Liver (tissue), 9 donors: Measurements from ENCODE around the gene ZNF326. TPM values are rescaled to one million over a fixed set of nuclear protein-coding genes. Genes with fewer than 3 reads are reported as not detected.

Experiments
- DNase-seq: peaks from one replicate; pipeline ENCODE4 v3.0.0-alpha.2; 2017; ENCODE audit warnings: low spot score
- H3K27ac ChIP-seq, 2 donors: one replicate each; pipeline ENCODE4 v1.7.0; 2013; ENCODE audit warnings: inconsistent platforms in 2 of 2, low read length in 2 of 2, control low read depth in 1 of 2, low read depth in 1 of 2, mild to moderate bottlenecking in 1 of 2
- H3K27me3 ChIP-seq, 4 donors: one replicate each; pipeline versions ENCODE4 v1.6.1 to v1.7.0; 2013; ENCODE audit warnings: low read length in 3 of 4, inconsistent platforms in 1 of 4, mild to moderate bottlenecking in 1 of 4, moderate library complexity in 1 of 4; ENCODE audit not compliant: control insufficient read depth in 4 of 4, insufficient read depth in 4 of 4
- H3K36me3 ChIP-seq, 4 donors: one replicate each; pipeline versions ENCODE4 v1.6.1 to v1.7.0; 2013; ENCODE audit warnings: low read length in 3 of 4, mild to moderate bottlenecking in 3 of 4, low read depth in 1 of 4, moderate library complexity in 1 of 4; ENCODE audit not compliant: control insufficient read depth in 4 of 4, insufficient read depth in 3 of 4
- H3K4me1 ChIP-seq, 4 donors: one replicate each; pipeline versions ENCODE4 v1.6.1 to v1.7.0; 2013; ENCODE audit warnings: low read length in 3 of 4, mild to moderate bottlenecking in 3 of 4, moderate library complexity in 1 of 4; ENCODE audit not compliant: control insufficient read depth in 4 of 4, insufficient read depth in 4 of 4
- H3K4me3 ChIP-seq, 3 donors: one replicate each; pipeline versions ENCODE4 v1.6.1 to v1.7.0; 2013; ENCODE audit warnings: low read length in 3 of 3, control low read depth in 1 of 3, low read depth in 1 of 3, mild to moderate bottlenecking in 1 of 3
- H3K9ac ChIP-seq, 2 donors: one replicate each; pipeline ENCODE4 v1.7.0; 2013; ENCODE audit warnings: low read length in 2 of 2, mild to moderate bottlenecking in 2 of 2, moderate library complexity in 2 of 2, control low read depth in 1 of 2, low read depth in 1 of 2
- H3K9me3 ChIP-seq, 4 donors: one replicate each; pipeline versions ENCODE4 v1.6.1 to v1.7.0; 2013; ENCODE audit warnings: low read length in 3 of 4; ENCODE audit not compliant: control insufficient read depth in 4 of 4
- EGR1 ChIP-seq, 2 donors: IDR thresholded peaks; 2 replicates each; pipeline ENCODE4 v1.6.1; 2016 to 2018; ENCODE audit warnings: antibody characterized with exemption in 2 of 2, low read depth in 2 of 2
- FOXA1 ChIP-seq: IDR thresholded peaks from 2 replicates; pipeline ENCODE4 v1.6.1; 2016; ENCODE audit warnings: antibody characterized with exemption
- FOXA2 ChIP-seq: IDR thresholded peaks from 2 replicates; pipeline ENCODE4 v1.6.1; 2016; ENCODE audit warnings: antibody characterized with exemption
- GABPA ChIP-seq, 2 donors: IDR thresholded peaks in 1 of 2; conservative IDR thresholded peaks in 1 of 2; 2 replicates each; pipeline ENCODE4 v1.6.1; 2016; ENCODE audit warnings: antibody characterized with exemption in 2 of 2, mild to moderate bottlenecking in 1 of 2, moderate library complexity in 1 of 2
- HNF4A ChIP-seq, 2 donors: conservative IDR thresholded peaks; 2 replicates each; pipeline ENCODE4 v1.6.1; 2016; ENCODE audit warnings: antibody characterized with exemption in 2 of 2, mild to moderate bottlenecking in 2 of 2
- HNF4G ChIP-seq: IDR thresholded peaks from 2 replicates; pipeline ENCODE4 v1.6.1; 2016; ENCODE audit warnings: antibody characterized with exemption
- NR2F2 ChIP-seq: IDR thresholded peaks from 2 replicates; pipeline ENCODE4 v1.6.1; 2016; ENCODE audit warnings: antibody characterized with exemption
- RAD21 ChIP-seq, 2 donors: IDR thresholded peaks; 2 replicates each; pipeline ENCODE4 v1.6.1; 2016; ENCODE audit warnings: antibody characterized with exemption in 2 of 2, mild to moderate bottlenecking in 2 of 2
- RXRA ChIP-seq, 2 donors: IDR thresholded peaks; 2 replicates each; pipeline ENCODE4 v1.6.1; 2017 to 2018; ENCODE audit warnings: antibody characterized with exemption in 2 of 2, mild to moderate bottlenecking in 1 of 2
- TAF1 ChIP-seq: conservative IDR thresholded peaks from 2 replicates; pipeline ENCODE4 v1.6.1; 2016; ENCODE audit warnings: antibody characterized with exemption, mild to moderate bottlenecking
- YY1 ChIP-seq: IDR thresholded peaks from 2 replicates; pipeline ENCODE4 v1.6.1; 2016; ENCODE audit warnings: antibody characterized with exemption, mild to moderate bottlenecking
- WGBS: extraction: QIAGEN DNeasy Blood & Tissue Kit; methylation state at CpG from one replicate; pipeline ENCODE4 v1.1.7; 2013; 5-methylcytosine and 5-hydroxymethylcytosine counted together
- polyA plus RNA-seq, 2 donors: library from polyadenylated mRNA; stranded (reverse) in 1 of 2; unstranded in 1 of 2; fragments of 200-250 nt in 1 of 2; fragments of >200 nt in 1 of 2; fragmentation: Nextera tagmentation in 1 of 2; extraction: Ambion mirVana in 1 of 2; gene quantifications; one replicate each; pipeline versions ENCODE4 v1.2.1 to v1.2.3, GENCODE V29; 2013 to 2015
- total RNA-seq, 2 donors: library from RNA; depleted of rRNA; stranded (reverse); fragments of >200 nt; gene quantifications; one replicate each; pipeline ENCODE4 v1.2.3, GENCODE V29; 2014
- TF ChIP-seq, protein P1 (sequence below): IDR thresholded peaks from 2 replicates; pipeline ENCODE4 v1.6.1; 2016; ENCODE audit warnings: antibody characterized with exemption
- TF ChIP-seq, protein P2 (sequence below): IDR thresholded peaks from 2 replicates; pipeline ENCODE4 v1.6.1; 2016; ENCODE audit warnings: antibody characterized with exemption, mild to moderate bottlenecking
- TF ChIP-seq, protein P3 (sequence below): IDR thresholded peaks from 2 replicates; pipeline ENCODE4 v1.6.1; 2016; ENCODE audit warnings: antibody characterized with exemption
- donor health status: healthy.
- donor health status: healthy.
- donor health status: healthy.
- donor health status: healthy.
- donor health status: healthy.

Gene ZNF326
- total and polyA plus RNA-seq, 4 donors = 6.5 to 14.6 (median 10.9) TPM

DNA sequence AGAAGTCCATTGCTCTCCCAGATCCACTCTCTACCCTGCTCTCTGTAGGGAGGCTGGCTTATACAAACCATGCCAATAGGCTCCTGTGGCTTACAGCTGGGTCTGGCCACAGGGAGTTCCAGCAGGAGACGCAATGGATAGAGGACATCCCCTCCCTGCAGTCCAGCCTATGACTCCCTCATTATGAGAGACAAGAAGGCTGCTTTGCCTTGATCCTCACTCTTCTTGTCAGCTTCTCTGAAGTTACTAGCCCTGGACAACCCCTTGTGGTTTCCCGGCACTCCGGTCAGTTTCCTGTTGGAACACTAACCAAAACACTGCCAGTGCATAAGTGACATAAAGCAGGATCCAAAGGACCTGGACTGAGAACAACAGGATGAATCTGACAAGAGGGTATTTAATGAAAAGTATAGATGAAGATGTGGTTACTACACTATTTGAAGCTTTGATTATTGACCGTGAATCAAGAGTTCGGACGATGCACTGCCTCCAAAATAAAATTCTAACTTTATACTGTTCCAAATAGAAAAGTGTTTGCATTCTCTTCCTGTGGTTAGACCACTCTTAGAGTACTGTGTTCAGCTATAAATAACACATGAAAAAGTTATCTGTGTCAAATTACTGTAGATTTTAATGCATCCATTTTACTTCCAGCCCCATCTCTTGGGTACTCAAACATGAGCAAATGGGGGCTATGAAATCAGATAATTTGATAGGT, 32.7 kb upstream of the ZNF326 start:
- Histone ChIP-seq H3K27ac (no peak overlapping the region), H3K4me3 (no peak overlapping the region), H3K9ac (no peak overlapping the region), H3K27me3 (no peaks in the 10 kb centered on the region), H3K4me1 (no peaks in the 10 kb centered on the region), H3K9me3 (no peaks in the 10 kb centered on the region), H3K36me3 (no peaks in the 10 kb centered on the region)
- TF ChIP-seq FOXA2 (no peak), EGR1 (IDR thresholded peaks at IDR 0.05; ENCODE audit: low read depth in 2 of 2) (no peak), HNF4G (no peak), RAD21 (IDR thresholded peaks at IDR 0.05) (no peak), TAF1 (no peak), RXRA (IDR thresholded peaks at IDR 0.05) (no peak), HNF4A (conservative IDR thresholded peaks at IDR 0.05) (no peak)
- TF ChIP-seq, protein P1, sequence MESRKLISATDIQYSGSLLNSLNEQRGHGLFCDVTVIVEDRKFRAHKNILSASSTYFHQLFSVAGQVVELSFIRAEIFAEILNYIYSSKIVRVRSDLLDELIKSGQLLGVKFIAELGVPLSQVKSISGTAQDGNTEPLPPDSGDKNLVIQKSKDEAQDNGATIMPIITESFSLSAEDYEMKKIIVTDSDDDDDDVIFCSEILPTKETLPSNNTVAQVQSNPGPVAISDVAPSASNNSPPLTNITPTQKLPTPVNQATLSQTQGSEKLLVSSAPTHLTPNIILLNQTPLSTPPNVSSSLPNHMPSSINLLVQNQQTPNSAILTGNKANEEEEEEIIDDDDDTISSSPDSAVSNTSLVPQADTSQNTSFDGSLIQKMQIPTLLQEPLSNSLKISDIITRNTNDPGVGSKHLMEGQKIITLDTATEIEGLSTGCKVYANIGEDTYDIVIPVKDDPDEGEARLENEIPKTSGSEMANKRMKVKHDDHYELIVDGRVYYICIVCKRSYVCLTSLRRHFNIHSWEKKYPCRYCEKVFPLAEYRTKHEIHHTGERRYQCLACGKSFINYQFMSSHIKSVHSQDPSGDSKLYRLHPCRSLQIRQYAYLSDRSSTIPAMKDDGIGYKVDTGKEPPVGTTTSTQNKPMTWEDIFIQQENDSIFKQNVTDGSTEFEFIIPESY = no peak
- 79% methylated on average over 6 of the region's 6 CpGs for WGBS
- no peak for DNase-seq

DNA sequence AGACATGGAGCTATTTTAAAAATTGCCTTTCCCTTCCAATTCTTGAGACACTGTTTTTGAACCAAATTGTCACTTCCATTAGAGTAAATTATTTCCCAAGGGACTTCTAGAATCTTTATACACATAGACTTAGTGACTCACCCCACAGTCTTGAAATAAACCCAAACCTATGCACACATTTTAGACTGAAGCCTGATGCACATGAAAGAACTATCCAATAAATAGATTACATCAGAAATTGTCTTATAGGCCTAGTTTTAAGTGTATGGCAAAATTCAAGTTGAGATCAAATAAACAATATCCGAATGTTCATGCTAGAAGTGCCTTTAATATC, 32.2 kb upstream of the ZNF326 start:
- no peak for DNase-seq
- TF ChIP-seq RAD21 (IDR thresholded peaks at IDR 0.05) (no peak), TAF1 (no peak), FOXA1 (no peak), NR2F2 (no peak), FOXA2 (no peak), GABPA (IDR thresholded peaks at IDR 0.05 in 1 of 2, conservative IDR thresholded peaks at IDR 0.05 in 1 of 2) (no peak), YY1 (no peak), HNF4A (conservative IDR thresholded peaks at IDR 0.05) (no peak)
- TF ChIP-seq, protein P2, sequence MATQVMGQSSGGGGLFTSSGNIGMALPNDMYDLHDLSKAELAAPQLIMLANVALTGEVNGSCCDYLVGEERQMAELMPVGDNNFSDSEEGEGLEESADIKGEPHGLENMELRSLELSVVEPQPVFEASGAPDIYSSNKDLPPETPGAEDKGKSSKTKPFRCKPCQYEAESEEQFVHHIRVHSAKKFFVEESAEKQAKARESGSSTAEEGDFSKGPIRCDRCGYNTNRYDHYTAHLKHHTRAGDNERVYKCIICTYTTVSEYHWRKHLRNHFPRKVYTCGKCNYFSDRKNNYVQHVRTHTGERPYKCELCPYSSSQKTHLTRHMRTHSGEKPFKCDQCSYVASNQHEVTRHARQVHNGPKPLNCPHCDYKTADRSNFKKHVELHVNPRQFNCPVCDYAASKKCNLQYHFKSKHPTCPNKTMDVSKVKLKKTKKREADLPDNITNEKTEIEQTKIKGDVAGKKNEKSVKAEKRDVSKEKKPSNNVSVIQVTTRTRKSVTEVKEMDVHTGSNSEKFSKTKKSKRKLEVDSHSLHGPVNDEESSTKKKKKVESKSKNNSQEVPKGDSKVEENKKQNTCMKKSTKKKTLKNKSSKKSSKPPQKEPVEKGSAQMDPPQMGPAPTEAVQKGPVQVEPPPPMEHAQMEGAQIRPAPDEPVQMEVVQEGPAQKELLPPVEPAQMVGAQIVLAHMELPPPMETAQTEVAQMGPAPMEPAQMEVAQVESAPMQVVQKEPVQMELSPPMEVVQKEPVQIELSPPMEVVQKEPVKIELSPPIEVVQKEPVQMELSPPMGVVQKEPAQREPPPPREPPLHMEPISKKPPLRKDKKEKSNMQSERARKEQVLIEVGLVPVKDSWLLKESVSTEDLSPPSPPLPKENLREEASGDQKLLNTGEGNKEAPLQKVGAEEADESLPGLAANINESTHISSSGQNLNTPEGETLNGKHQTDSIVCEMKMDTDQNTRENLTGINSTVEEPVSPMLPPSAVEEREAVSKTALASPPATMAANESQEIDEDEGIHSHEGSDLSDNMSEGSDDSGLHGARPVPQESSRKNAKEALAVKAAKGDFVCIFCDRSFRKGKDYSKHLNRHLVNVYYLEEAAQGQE = no peak
- TF ChIP-seq, protein P3, sequence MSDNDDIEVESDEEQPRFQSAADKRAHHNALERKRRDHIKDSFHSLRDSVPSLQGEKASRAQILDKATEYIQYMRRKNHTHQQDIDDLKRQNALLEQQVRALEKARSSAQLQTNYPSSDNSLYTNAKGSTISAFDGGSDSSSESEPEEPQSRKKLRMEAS = no peak
- TF ChIP-seq, protein P1 = no peak
- WGBS = 96% methylated on average over 1 of the region's 1 CpG
- H3K4me3 ChIP-seq = no peak overlapping the region
- no peak overlapping the region for H3K27ac ChIP-seq
- no peak overlapping the region for H3K9ac ChIP-seq
- no peaks in the 10 kb centered on the region for H3K9me3 ChIP-seq
- H3K27me3 ChIP-seq = no peaks in the 10 kb centered on the region
- H3K36me3 ChIP-seq = no peaks in the 10 kb centered on the region
- H3K4me1 ChIP-seq = no peaks in the 10 kb centered on the region
